Vagina (tissue), 2 donors: ENCODE measurements around the gene GPR155. TPM values are rescaled to one million over a fixed set of nuclear protein-coding genes. Genes with fewer than 3 reads are reported as not detected.

Experiments
- DNase-seq, 2 donors: peaks; one replicate each; pipeline ENCODE4 v3.0.0-alpha.2; 2017; ENCODE audit errors: extremely low spot score in 2 of 2
- H3K27ac ChIP-seq: fragments of 200-600 bp; sonication (generic); one replicate; pipeline ENCODE4 v1.5.1; 2019
- H3K27me3 ChIP-seq: fragments of 200-600 bp; sonication (generic); one replicate; pipeline ENCODE4 v1.5.1; 2019
- H3K36me3 ChIP-seq, 2 donors: fragments of 200-600 bp; sonication (generic); one replicate each; pipeline ENCODE4 v1.5.1; 2017 to 2019
- H3K4me1 ChIP-seq: fragments of 200-600 bp; sonication (generic); one replicate; pipeline ENCODE4 v1.5.1; 2019
- H3K4me3 ChIP-seq, 2 donors: fragments of 200-600 bp; sonication (generic); 1 replicate in 1 of 2; 2 replicates in 1 of 2; pipeline ENCODE4 v1.5.1; 2016 to 2019
- H3K9me3 ChIP-seq: fragments of 200-600 bp; sonication (generic); one replicate; pipeline ENCODE4 v1.5.1; 2019
- CTCF ChIP-seq, 3 experiments: fragments of 450-650 bp in 2 of 3; fragments of 200-600 bp in 1 of 3; sonication (generic) in 1 of 3; IDR thresholded peaks; one replicate each; pipeline ENCODE4 v1.5.1; 2017 to 2019; ENCODE audit warnings: antibody characterized with exemption in 3 of 3, mild to moderate bottlenecking in 2 of 3, moderate library complexity in 2 of 3
- POLR2A ChIP-seq, 2 donors: fragments of 450-650 bp; IDR thresholded peaks; one replicate each; pipeline ENCODE4 v1.6.1; 2017; ENCODE audit warnings: antibody characterized with exemption in 2 of 2, mild to moderate bottlenecking in 2 of 2, moderate library complexity in 2 of 2
- POLR2AphosphoS5 ChIP-seq, 2 donors: sonication (generic); formaldehyde crosslinking; IDR thresholded peaks; one replicate each; pipeline ENCODE4 v1.9.0; 2017; ENCODE audit warnings: antibody characterized with exemption in 2 of 2, mild to moderate bottlenecking in 2 of 2, low read depth in 1 of 2; ENCODE audit not compliant: insufficient read depth in 1 of 2
- intact Hi-C: fragments of 100-400 bp; cut with DNase I; formaldehyde crosslinking; loops from one replicate; pipeline ENCODE4 v1.15.1; 2023
- total RNA-seq: library from RNA; depleted of rRNA; stranded (reverse); fragments of >200 nt; gene quantifications from one replicate; pipeline ENCODE4 v1.2.3, GENCODE V29; 2016

GPR155 gene
- total RNA-seq, 1 donor from 2014 or later, result 6.6 TPM

GRCh38 chr2:174444761-174445160 is 42.1 kb downstream of the GPR155 start:
- intact Hi-C loops, result no loop called here
- H3K9me3 ChIP-seq, result no peaks in the 10 kb centered on the region
- no peaks in the 10 kb centered on the region for H3K27me3 ChIP-seq
- H3K4me1 ChIP-seq, result peaks cover 9% of the 10 kb centered on the region
- no peak overlapping the region for H3K27ac ChIP-seq
- H3K4me3 ChIP-seq, result no peak overlapping the region
- TF ChIP-seq POLR2A (IDR thresholded peaks at IDR 0.05), result no peak
- TF ChIP-seq POLR2AphosphoS5 (IDR thresholded peaks at IDR 0.05; ENCODE audit: insufficient read depth in 1 of 2, low read depth in 1 of 2), result no peak
- no peak for TF ChIP-seq CTCF (IDR thresholded peaks at IDR 0.05)
- peaks cover 0 to 16% of the 10 kb centered on the region in 2 donors for H3K36me3 ChIP-seq
- no peak for DNase-seq

GRCh38 chr2:174442546-174443510 is 44.0 kb downstream of the GPR155 start:
- H3K27me3 ChIP-seq, result no peaks in the 10 kb centered on the region
- H3K9me3 ChIP-seq, result no peaks in the 10 kb centered on the region
- DNase-seq, result no peak
- TF ChIP-seq CTCF (IDR thresholded peaks at IDR 0.05) (no peak), POLR2AphosphoS5 (IDR thresholded peaks at IDR 0.05; ENCODE audit: insufficient read depth in 1 of 2, low read depth in 1 of 2) (no peak), POLR2A (IDR thresholded peaks at IDR 0.05) (no peak)
- intact Hi-C loops, result no loop called here
- peaks cover 0 to 5% of the 10 kb centered on the region in 2 donors for H3K36me3 ChIP-seq
- no peak overlapping the region for H3K4me3 ChIP-seq
- no peak overlapping the region for H3K27ac ChIP-seq
- peaks cover 9% of the 10 kb centered on the region for H3K4me1 ChIP-seq

- TF ChIP-seq POLR2AphosphoS5 (IDR thresholded peaks at IDR 0.05; ENCODE audit: insufficient read depth in 1 of 2, low read depth in 1 of 2) (no peak), CTCF (IDR thresholded peaks at IDR 0.05) (no peak), POLR2A (IDR thresholded peaks at IDR 0.05) (no peak)
- no peak for DNase-seq
- H3K27me3 ChIP-seq, result no peaks in the 10 kb centered on the region
- no peak overlapping the region for H3K4me3 ChIP-seq
- intact Hi-C loops, result no loop called here
- no peaks in the 10 kb centered on the region for H3K9me3 ChIP-seq
- peaks cover 9% of the 10 kb centered on the region for H3K4me1 ChIP-seq
- H3K27ac ChIP-seq, result no peak overlapping the region
- peaks cover 0 to 5% of the 10 kb centered on the region in 2 donors for H3K36me3 ChIP-seq
Measured at GRCh38 chr2:174439950-174440349, 46.9 kb downstream of the GPR155 start.

GRCh38 chr2:174439323-174439722 is 47.5 kb downstream of the GPR155 start:
- DNase-seq, result no peak
- TF ChIP-seq POLR2A (IDR thresholded peaks at IDR 0.05) (no peak), POLR2AphosphoS5 (IDR thresholded peaks at IDR 0.05; ENCODE audit: insufficient read depth in 1 of 2, low read depth in 1 of 2) (no peak), CTCF (IDR thresholded peaks at IDR 0.05) (no peak)
- Histone ChIP-seq H3K4me3 (no peak overlapping the region), H3K27me3 (no peaks in the 10 kb centered on the region), H3K4me1 (peaks cover 9% of the 10 kb centered on the region), H3K36me3 (peaks cover 0 to 5% of the 10 kb centered on the region in 2 donors), H3K27ac (no peak overlapping the region), H3K9me3 (no peaks in the 10 kb centered on the region)
- intact Hi-C loops, result no loop called here
